GM19351 (cell line): ENCODE results near the gene EGLN1.
"Not testable (repeated sequence)": the region's sequence is repeated elsewhere in the genome, so short reads cannot be mapped to it uniquely, and the experiment has no call there.

ENCODE experiments used
- ATAC-seq: cut with Tn5 transposase; IDR thresholded peaks from one replicate; pipeline ENCODE4 v1.9.1; 2021; ENCODE audit warnings: mild to moderate bottlenecking, moderate library complexity; ENCODE audit not compliant: unreplicated experiment

EGLN1 gene

DNA sequence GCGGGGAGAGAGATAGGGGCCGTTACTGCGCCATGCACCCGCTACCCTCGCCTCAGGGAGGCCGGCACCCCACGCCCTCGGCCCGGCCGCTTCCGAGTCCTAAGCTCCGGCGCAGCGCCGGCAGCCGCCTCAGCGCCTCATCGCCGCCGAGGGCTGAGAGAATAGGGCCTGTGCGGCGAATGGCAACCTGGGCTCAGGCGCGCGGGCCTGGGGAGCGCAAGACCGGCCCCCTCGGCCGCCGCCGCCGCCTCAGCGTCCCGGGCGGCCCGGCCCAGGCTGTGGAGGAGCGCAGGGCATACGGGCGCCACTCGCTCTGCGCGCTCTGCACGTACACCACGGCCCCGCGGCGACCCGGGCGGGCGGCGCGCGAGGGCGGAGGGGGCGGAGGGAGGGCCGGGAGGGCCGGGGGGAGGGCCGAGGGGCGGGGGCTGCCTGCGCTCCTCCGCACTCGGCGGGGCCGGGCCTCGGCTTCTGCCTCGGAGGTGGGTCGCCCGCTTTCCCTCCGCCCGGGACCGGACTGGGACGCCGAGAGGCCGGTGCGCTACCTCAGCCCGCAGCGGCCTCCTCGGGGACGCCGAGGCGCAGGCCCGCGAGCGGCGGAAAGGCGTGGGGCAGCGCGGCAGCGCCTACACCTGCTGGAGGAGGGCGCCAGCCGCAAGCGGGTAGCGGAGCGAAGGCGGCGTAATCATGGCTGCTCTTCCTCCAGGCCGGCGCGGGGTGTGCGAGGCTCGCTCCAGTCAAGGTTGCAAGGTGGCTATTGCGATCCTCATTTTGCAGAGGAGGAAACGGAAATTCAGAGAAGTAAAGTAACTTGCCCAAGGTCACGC is at the start of gene EGLN1:
TSS of gene EGLN1 (minus strand) at position 317 of the 827 bp plus-strand sequence. CDS start 399 bp downstream, outside the sequence.
- peak; percentile 74 for ATAC-seq

- not testable (repeated sequence) for ATAC-seq
These were observed 49.4 kb upstream of the EGLN1 start for GRCh38 chr1:231471500-231471899.

GRCh38 chr1:231471027-231471426 is 48.9 kb upstream of the EGLN1 start:
- ATAC-seq, result not testable (repeated sequence)

DNA sequence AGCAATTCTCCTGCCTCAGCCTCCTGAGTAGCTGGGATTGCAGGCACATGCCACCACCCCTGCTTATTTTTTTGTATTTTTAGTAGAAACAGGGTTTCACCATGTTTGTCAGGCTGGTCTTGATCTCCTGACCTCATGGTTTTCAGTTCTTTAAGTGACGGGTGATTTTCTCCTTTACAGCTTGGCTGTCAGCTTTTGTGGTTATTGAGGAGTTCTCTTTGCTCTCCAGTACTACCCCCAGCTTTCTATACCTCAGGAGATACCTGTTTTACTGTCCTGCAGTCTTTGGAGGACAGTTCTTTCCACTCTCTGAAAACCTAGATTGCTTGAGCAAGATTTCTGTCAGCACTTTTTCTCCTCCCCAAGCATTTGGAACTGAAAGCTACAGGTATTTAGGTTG is 45.9 kb upstream of the EGLN1 start:
- no peak for ATAC-seq

GRCh38 chr1:231465051-231465450 is 43.0 kb upstream of the EGLN1 start:
- ATAC-seq, result peak; percentile 51

- ATAC-seq, result no peak
These were observed 41.5 kb upstream of the EGLN1 start for GRCh38 chr1:231463541-231463940.

DNA sequence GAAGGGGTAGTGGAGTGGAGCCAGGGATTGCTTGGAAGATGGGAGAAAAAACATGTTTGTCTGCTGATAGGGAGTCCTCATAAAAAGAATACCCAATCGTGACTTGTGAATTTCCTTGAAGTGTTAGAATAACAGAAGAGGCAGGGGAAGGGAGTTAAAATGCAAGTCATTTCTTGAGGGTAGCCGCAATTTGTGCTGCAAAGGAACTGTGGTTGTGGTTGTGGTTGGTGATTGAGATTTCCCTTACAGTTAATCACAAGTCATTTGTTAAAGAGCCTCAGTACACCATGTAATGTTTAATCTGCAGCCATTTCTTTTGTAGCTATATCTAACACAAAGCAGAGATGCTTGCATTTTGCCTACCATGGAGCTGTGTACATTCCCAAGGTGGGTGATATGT is 38.5 kb upstream of the EGLN1 start:
- ATAC-seq, result peak; percentile 87

GRCh38 chr1:231459438-231459837 is 37.4 kb upstream of the EGLN1 start:
- not testable (repeated sequence) for ATAC-seq

DNA sequence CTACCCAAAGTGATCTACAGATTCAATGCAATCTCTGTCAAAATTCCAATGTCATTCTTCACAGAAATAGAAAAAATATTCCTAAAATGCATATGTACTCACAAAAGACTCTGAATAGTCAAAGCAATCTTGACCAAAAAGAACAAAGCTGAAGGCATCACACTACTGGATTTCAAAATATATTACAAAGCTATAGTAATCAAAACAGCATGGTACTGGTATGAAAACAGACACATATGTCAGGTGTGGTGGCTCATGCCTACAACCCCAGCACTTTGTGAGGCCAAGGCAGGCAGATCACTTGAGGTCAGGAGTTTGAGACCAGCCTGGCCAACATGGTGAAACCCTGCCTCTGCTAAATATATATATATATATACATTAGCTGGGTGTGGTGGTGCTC is 35.9 kb upstream of the EGLN1 start:
- ATAC-seq, result not testable (repeated sequence)

- ATAC-seq, result not testable (repeated sequence)
These were observed 32.0 kb upstream of the EGLN1 start for GRCh38 chr1:231454133-231454532.

DNA sequence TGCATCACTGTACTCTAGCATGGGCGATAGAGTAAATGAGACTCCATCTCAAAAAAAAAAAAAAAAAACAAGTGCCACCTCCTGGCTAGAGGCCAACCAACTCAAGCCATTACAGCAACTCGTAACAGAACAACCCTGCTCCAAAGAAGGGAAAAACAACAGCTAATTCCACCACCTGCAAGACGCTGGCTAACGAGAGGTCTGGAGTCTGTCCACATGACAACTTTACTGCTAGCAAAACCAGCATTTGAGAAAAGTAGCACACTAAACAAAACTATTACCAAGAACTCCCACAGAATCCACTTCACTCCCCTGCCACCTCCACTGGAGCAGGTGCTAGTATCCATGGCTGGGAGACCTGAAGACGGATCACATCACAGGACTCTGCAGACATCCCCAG is 24.1 kb upstream of the EGLN1 start:
- no peak for ATAC-seq

- no peak for ATAC-seq
These were observed 22.0 kb upstream of the EGLN1 start for GRCh38 chr1:231444059-231444458.

DNA sequence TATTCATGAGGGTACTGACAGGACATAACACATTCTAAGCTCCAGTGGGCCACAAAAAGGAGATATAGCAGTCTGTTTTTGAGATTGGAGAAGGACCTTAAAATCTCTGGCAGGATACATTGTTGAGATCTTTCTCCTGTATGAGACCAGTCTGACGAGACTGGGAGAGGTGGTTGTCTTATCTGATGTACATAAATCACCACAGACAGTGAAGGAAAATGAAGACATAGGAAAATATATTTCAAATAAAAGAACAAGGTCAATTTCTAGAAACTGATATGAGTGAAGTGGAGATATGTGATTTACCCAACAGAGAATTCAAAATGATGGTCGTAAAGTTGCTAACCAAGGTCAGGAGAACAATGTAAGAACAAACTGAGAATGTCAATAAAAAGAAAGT is 21.3 kb upstream of the EGLN1 start:
- no peak for ATAC-seq

DNA sequence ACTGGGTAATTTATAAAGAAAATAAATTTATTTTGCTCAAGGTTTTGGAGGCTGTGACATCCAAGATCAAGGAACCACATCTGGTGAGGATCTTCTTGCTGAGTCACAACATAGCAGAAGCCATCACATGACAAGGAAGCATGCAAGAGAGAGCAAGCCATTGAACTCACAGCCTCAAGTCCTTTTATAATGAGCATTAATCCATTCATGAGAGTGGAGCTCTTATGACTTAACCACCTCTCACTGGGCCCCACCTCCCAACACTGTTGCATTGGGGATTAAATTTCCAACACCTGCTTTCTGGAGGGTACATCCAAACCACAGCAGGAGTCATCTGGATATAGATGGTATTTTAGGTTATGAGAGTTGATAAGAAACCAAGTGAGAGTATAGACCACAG is 20.6 kb upstream of the EGLN1 start:
- no peak for ATAC-seq

GRCh38 chr1:231432996-231433395 is 10.9 kb upstream of the EGLN1 start:
- no peak for ATAC-seq

- ATAC-seq, result no peak
These were observed 9.8 kb upstream of the EGLN1 start for GRCh38 chr1:231431665-231432415.

- ATAC-seq, result not testable (repeated sequence)
These were observed 8.7 kb upstream of the EGLN1 start for GRCh38 chr1:231430678-231431352.

DNA sequence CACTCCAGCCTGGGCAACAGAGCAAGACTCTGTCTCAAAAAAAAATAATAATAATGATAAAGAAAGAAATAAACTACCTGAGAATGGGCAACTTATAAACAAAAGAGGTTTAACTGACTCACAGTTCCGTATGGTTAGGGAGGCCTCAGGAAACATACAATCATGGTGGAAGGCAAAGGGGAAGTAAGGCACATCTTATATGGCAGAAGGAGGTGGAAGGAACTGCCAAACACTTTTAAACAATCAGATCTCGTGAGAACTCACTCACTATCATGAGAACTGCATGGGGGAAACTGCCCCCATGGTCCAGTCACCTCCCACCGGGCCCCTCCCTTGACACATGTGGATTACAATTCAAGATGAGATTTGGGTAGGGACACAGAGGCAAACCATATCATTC is 6.3 kb upstream of the EGLN1 start:
- ATAC-seq, result no peak

DNA sequence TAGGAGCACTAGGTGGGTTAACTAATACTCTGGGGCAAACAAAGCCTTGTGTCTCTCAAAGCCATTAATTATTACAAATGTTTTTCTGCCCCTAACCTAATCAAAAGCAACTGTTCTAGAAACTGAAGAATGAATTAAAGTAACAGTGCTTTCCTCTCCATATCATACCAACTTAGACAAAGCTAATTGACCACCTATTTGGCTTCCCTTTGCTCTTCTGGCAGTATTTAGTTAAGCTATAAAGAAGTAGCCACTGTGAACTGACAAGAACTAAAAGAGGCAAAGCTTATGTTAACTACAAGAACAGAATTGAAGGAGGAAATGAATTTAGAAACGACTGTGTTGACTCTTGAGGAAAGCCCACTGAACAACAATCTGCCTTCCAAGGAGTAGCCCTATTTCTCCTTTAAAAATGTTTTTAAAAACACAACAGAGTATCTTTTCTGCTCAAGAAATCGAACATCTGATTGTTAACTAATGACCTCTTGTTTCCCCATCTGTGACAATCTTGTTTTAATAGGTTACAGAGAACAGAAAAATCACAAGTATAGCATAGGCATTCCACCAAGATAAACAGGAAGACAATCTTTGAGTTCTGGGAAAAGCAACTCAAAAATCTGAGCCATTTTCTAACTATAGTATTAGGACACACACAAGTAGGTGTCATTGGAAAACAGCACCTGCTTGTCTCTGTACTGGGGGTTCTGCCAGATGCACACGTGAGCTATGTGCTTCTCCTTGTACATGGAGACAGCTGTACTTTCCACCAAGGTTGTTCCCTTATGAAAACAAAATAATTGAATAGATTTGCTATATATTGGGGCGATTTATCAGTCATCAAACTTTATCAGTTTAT is 3.1 kb upstream of the EGLN1 start:
- ATAC-seq, result no peak

GRCh38 chr1:231423648-231424047 is 1.6 kb upstream of the EGLN1 start:
- no peak for ATAC-seq
